Measurements from ENCODE around the gene RTTN. TPM values are rescaled to one million over a fixed set of nuclear protein-coding genes. Genes with fewer than 3 reads are reported as not detected.

RTTN gene
- total RNA-seq, 1 donor from 2014 or later, result 31.3 TPM

GRCh38 chr18:69985239-69985638 lies 220.2 kb downstream of the RTTN start:
- no peak for DNase-seq (ENCODE audit: low read depth)

GRCh38 chr18:69982417-69982816 lies 223.1 kb downstream of the RTTN start:
- H3K4me3 ChIP-seq (ENCODE audit: low read depth, low read length), result no peak overlapping the region
- no peak for FAIRE-seq
- no peaks in the 10 kb centered on the region for H3K36me3 ChIP-seq (ENCODE audit: control insufficient read depth, insufficient read depth, low read length)
- DNase-seq (ENCODE audit: low read depth), result no peak
- no peaks in the 10 kb centered on the region for H3K27me3 ChIP-seq (ENCODE audit: control insufficient read depth, insufficient read depth, low read length)
- no peak for TF ChIP-seq CTCF (IDR thresholded peaks at IDR 0.05; ENCODE audit: insufficient read depth, low read length, severe bottlenecking)

More at GRCh38 chr18:69985239-69985638, 220.2 kb downstream of the RTTN start:
- TF ChIP-seq CTCF (IDR thresholded peaks at IDR 0.05; ENCODE audit: insufficient read depth, low read length, severe bottlenecking), result no peak
- no peak for FAIRE-seq
- Histone ChIP-seq H3K4me3 (ENCODE audit: low read depth, low read length) (no peak overlapping the region), H3K27me3 (ENCODE audit: control insufficient read depth, insufficient read depth, low read length) (no peaks in the 10 kb centered on the region), H3K36me3 (ENCODE audit: control insufficient read depth, insufficient read depth, low read length) (no peaks in the 10 kb centered on the region)

GRCh38 chr18:69981948-69982347 lies 223.5 kb downstream of the RTTN start:
- no peak for FAIRE-seq
- Histone ChIP-seq H3K27me3 (ENCODE audit: control insufficient read depth, insufficient read depth, low read length) (no peaks in the 10 kb centered on the region), H3K4me3 (ENCODE audit: low read depth, low read length) (no peak overlapping the region), H3K36me3 (ENCODE audit: control insufficient read depth, insufficient read depth, low read length) (no peaks in the 10 kb centered on the region)
- DNase-seq (ENCODE audit: low read depth), result no peak
- no peak for TF ChIP-seq CTCF (IDR thresholded peaks at IDR 0.05; ENCODE audit: insufficient read depth, low read length, severe bottlenecking)

GRCh38 chr18:69980982-69981804 lies 224.3 kb downstream of the RTTN start:
- FAIRE-seq (no peak), DNase-seq (ENCODE audit: low read depth) (no peak)
- no peak overlapping the region for H3K4me3 ChIP-seq (ENCODE audit: low read depth, low read length)
- H3K36me3 ChIP-seq (ENCODE audit: control insufficient read depth, insufficient read depth, low read length), result no peaks in the 10 kb centered on the region
- TF ChIP-seq CTCF (IDR thresholded peaks at IDR 0.05; ENCODE audit: insufficient read depth, low read length, severe bottlenecking), result no peak
- H3K27me3 ChIP-seq (ENCODE audit: control insufficient read depth, insufficient read depth, low read length), result no peaks in the 10 kb centered on the region

GRCh38 chr18:69980509-69980908 lies 225.0 kb downstream of the RTTN start:
- DNase-seq (ENCODE audit: low read depth), result no peak
- H3K36me3 ChIP-seq (ENCODE audit: control insufficient read depth, insufficient read depth, low read length), result no peaks in the 10 kb centered on the region
- FAIRE-seq, result no peak

More at GRCh38 chr18:69980509-69980908, 225.0 kb downstream of the RTTN start:
- Histone ChIP-seq H3K27me3 (ENCODE audit: control insufficient read depth, insufficient read depth, low read length) (no peaks in the 10 kb centered on the region), H3K4me3 (ENCODE audit: low read depth, low read length) (no peak overlapping the region)
- TF ChIP-seq CTCF (IDR thresholded peaks at IDR 0.05; ENCODE audit: insufficient read depth, low read length, severe bottlenecking), result no peak

Data from bronchial epithelial cell (primary cell).